CD8-positive, alpha-beta memory T cell (primary cell): Measurements from ENCODE around the gene MID2. TPM values are rescaled to one million over a fixed set of nuclear protein-coding genes. Genes with fewer than 3 reads are reported as not detected.

Experiments
- CTCF ChIA-PET: fragments of 350-600 bp; sonication (Branson Sonifier 250); formaldehyde crosslinking; loops from one replicate; lab custom pipeline; 2021; ENCODE audit warnings: antibody characterized with exemption; lab: Charles Lee
- POLR2A ChIA-PET: fragments of 350-600 bp; sonication (Branson Sonifier 250); formaldehyde crosslinking; loops from one replicate; lab custom pipeline; 2021; ENCODE audit warnings: antibody characterized with exemption; lab: Charles Lee
- DNase-seq, 5 donors: peaks; one replicate each; pipeline versions ENCODE4 v3.0.0 to v3.0.0-alpha.2; 2020 to 2022; ENCODE audit warnings: mixed read lengths in 1 of 5
- H3K27ac ChIP-seq: one replicate; pipeline ENCODE4 v1.7.0; 2013; ENCODE audit warnings: low read depth, mild to moderate bottlenecking, low read length, moderate library complexity
- H3K27me3 ChIP-seq: 2 replicates; pipeline ENCODE4 v1.7.0; 2013; ENCODE audit warnings: low read length, mild to moderate bottlenecking; ENCODE audit not compliant: insufficient read depth, poor library complexity, severe bottlenecking
- H3K36me3 ChIP-seq: 2 replicates; pipeline ENCODE4 v1.7.0; 2013; ENCODE audit warnings: mild to moderate bottlenecking, low read length, moderate library complexity; ENCODE audit not compliant: insufficient read depth
- H3K4me1 ChIP-seq: 2 replicates; pipeline ENCODE4 v1.7.0; 2013; ENCODE audit warnings: mild to moderate bottlenecking, low read length, moderate library complexity; ENCODE audit not compliant: insufficient read depth
- H3K4me3 ChIP-seq: 2 replicates; pipeline ENCODE4 v1.7.0; 2013; ENCODE audit warnings: mild to moderate bottlenecking, low read length
- H3K9me3 ChIP-seq: 2 replicates; pipeline ENCODE4 v1.7.0; 2013; ENCODE audit warnings: mild to moderate bottlenecking, low read length
- H3K27ac Mint-ChIP-seq, 8 donors: one replicate each; pipeline ENCODE4 v1.8.0; 2020 to 2021; ENCODE audit warnings: mixed read lengths in 8 of 8, mild to moderate bottlenecking in 6 of 8, inconsistent platforms in 3 of 8, moderate library complexity in 3 of 8
- H3K27me3 Mint-ChIP-seq, 2 donors: one replicate each; pipeline ENCODE4 v1.8.0; 2020 to 2021; ENCODE audit warnings: mixed read lengths in 2 of 2, mild to moderate bottlenecking in 1 of 2, moderate library complexity in 1 of 2
- H3K36me3 Mint-ChIP-seq, 3 donors: one replicate each; pipeline ENCODE4 v1.8.0; 2020 to 2021; ENCODE audit warnings: mixed read lengths in 3 of 3, inconsistent platforms in 1 of 3, mild to moderate bottlenecking in 1 of 3
- H3K4me1 Mint-ChIP-seq, 3 donors: one replicate each; pipeline ENCODE4 v1.8.0; 2020 to 2021; ENCODE audit warnings: mixed read lengths in 3 of 3, inconsistent platforms in 1 of 3, mild to moderate bottlenecking in 1 of 3
- H3K4me3 Mint-ChIP-seq, 7 donors: one replicate each; pipeline ENCODE4 v1.8.0; 2020 to 2021; ENCODE audit warnings: mixed read lengths in 7 of 7, mild to moderate bottlenecking in 6 of 7, moderate library complexity in 4 of 7, inconsistent platforms in 2 of 7
- H3K9me3 Mint-ChIP-seq, 5 donors: one replicate each; pipeline ENCODE4 v1.8.0; 2020 to 2022; ENCODE audit warnings: mixed read lengths in 5 of 5, mild to moderate bottlenecking in 3 of 5, moderate library complexity in 2 of 5, inconsistent platforms in 1 of 5
- polyA plus RNA-seq: library from polyadenylated mRNA; unstranded; fragments of 300-500 nt; fragmentation: Illumina TruSeq; gene quantifications from one replicate; pipeline ENCODE4 v1.2.3, GENCODE V29; 2021
- total RNA-seq, 2 experiments: library from RNA; stranded (reverse); gene quantifications; one replicate each; pipeline ENCODE4 v1.2.3, GENCODE V29; 2021

Gene MID2
- total and polyA plus RNA-seq, 3 experiments from 2014 or later, result 6.8 to 13.3 (median 10.6) TPM

GRCh38 chrX:107971636-107972035, 146.0 kb downstream of the MID2 start:
- H3K4me1 Mint-ChIP-seq, result no peaks in the 10 kb centered on the region
- H3K9me3 Mint-ChIP-seq, result peaks cover 0 to 8% (median 7%) of the 10 kb centered on the region in 5 donors
- peaks cover 3 to 11% of the 10 kb centered on the region in 2 donors for H3K27me3 Mint-ChIP-seq

More at GRCh38 chrX:107971636-107972035, 146.0 kb downstream of the MID2 start:
- H3K4me3 Mint-ChIP-seq, result no peak overlapping the region
- CTCF ChIA-PET, result interaction anchor here (1.5 kb wide), 1 partner anchor 78 kb away, joined by 3 read pairs; no protein-coding TSS in a partner anchor
- H3K9me3 ChIP-seq, result no peaks in the 10 kb centered on the region
- H3K27ac Mint-ChIP-seq, result no peak overlapping the region
- H3K27me3 ChIP-seq, result no peaks in the 10 kb centered on the region
- no peaks in the 10 kb centered on the region for H3K4me1 ChIP-seq
- no peak for DNase-seq
- H3K27ac ChIP-seq, result no peak overlapping the region
- no peak overlapping the region for H3K4me3 ChIP-seq
- no peaks in the 10 kb centered on the region for H3K36me3 ChIP-seq
- POLR2A ChIA-PET, result no interaction called here
- no peaks in the 10 kb centered on the region for H3K36me3 Mint-ChIP-seq

Other genes with a start within 250 kb of the MID2 start
- 100 to 1,000 TPM; 110 to 113 TPM for gene PRPS1, start 197.4 kb upstream of the MID2 start, total RNA-seq
- 49.7 TPM for gene PRPS1, start 197.4 kb upstream of the MID2 start, polyA plus RNA-seq
- 10 to 100 TPM; 45.0 to 47.3 TPM for gene TSC22D3, start 50.1 kb upstream of the MID2 start, total RNA-seq
- 790 TPM for gene TSC22D3, start 50.1 kb upstream of the MID2 start, polyA plus RNA-seq
- not detected for gene NCBP2L, start 48.1 kb upstream of the MID2 start, total RNA-seq
- 0.24 TPM for gene NCBP2L, start 48.1 kb upstream of the MID2 start, polyA plus RNA-seq
- gene TEX13B, start 156.5 kb downstream of the MID2 start, total RNA-seq, result not detected
- not detected for gene TEX13B, start 156.5 kb downstream of the MID2 start, polyA plus RNA-seq
- 1 to 10 TPM; 1.9 to 3.1 TPM for gene VSIG1, start 219.2 kb downstream of the MID2 start, total RNA-seq
- gene VSIG1, start 219.2 kb downstream of the MID2 start, polyA plus RNA-seq, result 14.9 TPM